Measurements from ENCODE around the gene MRPL22.
A peak's percentile ranks its signal among the peaks of the same experiment; 100 is the strongest.
"Not testable (repeated sequence)": the region's sequence is repeated elsewhere in the genome, so short reads cannot be mapped to it uniquely, and the experiment has no call there.

The MRPL22 gene

GRCh38 chr5:154999865-155000264 lies 59.0 kb downstream of the MRPL22 start:
- no peak for DNase-seq

- DNase-seq, result no peak
Measured at GRCh38 chr5:155001523-155001922, 60.6 kb downstream of the MRPL22 start.

GRCh38 chr5:155002722-155003121 lies 61.8 kb downstream of the MRPL22 start:
- not testable (repeated sequence) for DNase-seq

- DNase-seq, result peak in 1 of 2 donors; percentile 4
Measured at GRCh38 chr5:155004138-155004744, 63.4 kb downstream of the MRPL22 start.

- not testable (repeated sequence) for DNase-seq
Measured at GRCh38 chr5:155006265-155006664, 65.4 kb downstream of the MRPL22 start.

GRCh38 chr5:155008669-155009068 lies 67.8 kb downstream of the MRPL22 start:
- no peak for DNase-seq

- no peak for DNase-seq
Measured at GRCh38 chr5:155010881-155011280, 70.0 kb downstream of the MRPL22 start.

GRCh38 chr5:155013526-155013925 lies 72.7 kb downstream of the MRPL22 start, which contains the start of gene KIF4B:
TSS of gene KIF4B (plus strand) at chr5:155013755. CDS start at chr5:155013860, 105 bp downstream.
- DNase-seq, result no peak

GRCh38 chr5:155015239-155015638 lies 74.4 kb downstream of the MRPL22 start:
- DNase-seq, result no peak

- no peak for DNase-seq
Measured at GRCh38 chr5:155017610-155018009, 76.7 kb downstream of the MRPL22 start.

Measured in hippocampal formation (tissue), 2 donors.